ENCODE data around the gene PSMB10. TPM values are rescaled to one million over a fixed set of nuclear protein-coding genes. Genes with fewer than 3 reads are reported as not detected.

The PSMB10 gene
- total and polyA plus RNA-seq, 2 of the 8 experiments (the other 6 are each of a cell fraction or from before 2014, with no cell fraction given) = 32.1 to 61.9 TPM

DNA sequence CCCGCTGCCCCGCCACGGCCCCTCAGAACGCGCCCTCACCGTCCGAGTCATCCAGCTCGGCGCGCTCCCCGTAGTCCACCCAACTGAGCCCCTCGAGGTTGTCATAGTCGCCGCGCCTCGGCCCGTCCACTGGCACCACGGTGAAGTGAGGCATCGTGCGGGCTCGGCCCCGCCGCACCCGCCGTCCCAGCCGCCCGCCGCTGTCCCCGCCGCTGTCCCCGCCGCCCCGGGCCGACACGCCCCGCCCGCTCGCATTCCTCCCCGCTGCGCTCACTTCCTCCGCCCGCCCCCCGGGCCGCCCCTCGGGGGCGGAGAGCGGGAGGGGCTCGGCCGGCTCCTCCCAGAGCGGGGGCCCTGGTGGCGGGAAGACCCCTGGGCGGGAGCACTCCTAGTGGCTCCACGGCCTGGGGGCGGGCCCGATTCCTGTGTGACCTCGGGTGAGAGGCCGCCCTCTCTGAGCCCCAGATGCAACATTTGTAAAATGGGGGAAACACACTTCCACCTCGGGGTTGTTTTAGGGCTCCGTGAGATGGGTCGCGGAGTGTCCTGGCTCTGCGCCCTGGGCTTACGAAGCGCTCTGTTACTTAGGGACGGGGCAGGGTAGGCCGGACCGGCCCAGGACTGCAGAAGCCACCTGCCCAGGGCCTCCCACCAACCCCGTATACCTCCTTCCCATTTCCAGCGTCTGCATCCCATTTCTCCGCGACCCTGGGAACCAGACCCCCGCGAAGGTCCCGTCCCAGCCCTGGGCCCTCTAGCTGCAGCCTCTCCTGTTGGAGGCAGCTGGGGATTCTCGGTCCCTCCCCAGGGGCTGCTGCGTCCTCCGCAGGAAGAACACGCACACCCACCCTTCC is 32.0 kb upstream of the PSMB10 start, which contains the start of gene SLC12A4:
SLC12A4 (minus strand) TSS at position 238 of the 854 bp plus-strand sequence; CDS start at position 154, 84 bp downstream.
- Histone ChIP-seq H4K5ac (ENCODE audit: insufficient read length, low read depth, low read length) (peak within 1 kb of the TSS; percentile 29), H3K27ac (ENCODE audit: low read depth, low read length) (no peak within 1 kb of the TSS), H4K8ac (ENCODE audit: extremely low read depth, insufficient read depth, low read length) (peak within 1 kb of the TSS; percentile 84), H3K9ac (replicated peaks in 1 of 4; ENCODE audit: extremely low read depth in 1 of 4, low read depth in 3 of 4, low read length in 3 of 4) (peak within 1 kb of the TSS; percentile 2 to 68 (median 26); a peak in 5 of 7 replicates), H2AK5ac (ENCODE audit: low read depth, low read length) (no peak within 1 kb of the TSS), H3K36me3 (ENCODE audit: control insufficient read depth in 2 of 4, insufficient read depth in 4 of 4, low read length in 3 of 4) (no peaks in the 10 kb centered on the region), H3K18ac (ENCODE audit: extremely low read depth, low read length) (peak within 1 kb of the TSS; percentile 83), H3K4me2 (ENCODE audit: insufficient read depth in 1 of 2, low read depth in 2 of 2, low read length in 2 of 2) (peak within 1 kb of the TSS; percentile 75 to 77), H2AFZ (ENCODE audit: low read length) (no peak within 1 kb of the TSS; the same call in 1 of the 2 replicates), H3K9me3 (ENCODE audit: insufficient read depth in 2 of 2, low read depth in 1 of 2, low read length in 1 of 2) (no peaks in the 10 kb centered on the region), H3K23me2 (ENCODE audit: low read depth, low read length) (peaks cover 7% of the 10 kb centered on the region; the same call in 1 of the 2 replicates), H3K4me1 (replicated peaks in 1 of 4; ENCODE audit: control insufficient read depth in 3 of 4, insufficient read depth in 4 of 4, low read length in 3 of 4) (peaks cover 6 to 25% (median 19%) of the 10 kb centered on the region in 4 experiments), H2BK20ac (ENCODE audit: low read length) (no peak within 1 kb of the TSS), H2BK120ac (replicated peaks; ENCODE audit: low read depth, low read length) (no peak within 1 kb of the TSS), H4K91ac (replicated peaks; ENCODE audit: insufficient read length, low read length) (peak within 1 kb of the TSS; percentile 98), H2BK15ac (ENCODE audit: low read length) (peak within 1 kb of the TSS; percentile 92; the same call in 1 of the 2 replicates), H3K4me3 (ENCODE audit: extremely low read depth in 1 of 4, insufficient read depth in 2 of 4, low read depth in 3 of 4, low read length in 4 of 4) (peak within 1 kb of the TSS; percentile 48 to 67 (median 64)), H3K79me1 (ENCODE audit: low read depth, low read length) (peaks cover 18% of the 10 kb centered on the region; the same call in 1 of the 2 replicates), H3K56ac (replicated peaks; ENCODE audit: insufficient read length, low read depth, low read length) (peak within 1 kb of the TSS; percentile 70), H2BK12ac (ENCODE audit: low read depth, low read length) (peak within 1 kb of the TSS; percentile 80; the same call in 1 of the 2 replicates), H4K20me1 (replicated peaks in 1 of 2; ENCODE audit: control insufficient read depth in 1 of 2, insufficient read depth in 2 of 2, low read length in 2 of 2) (peaks cover 0 to 16% of the 10 kb centered on the region in 2 experiments), H2BK5ac (ENCODE audit: low read depth, low read length) (peak within 1 kb of the TSS; percentile 75; the same call in 1 of the 2 replicates), H3K4ac (replicated peaks; ENCODE audit: insufficient read length, low read depth, low read length) (peak within 1 kb of the TSS; percentile 15), H3K27me3 (replicated peaks in 1 of 4; ENCODE audit: control insufficient read depth in 3 of 4, extremely low read depth in 1 of 4, insufficient read depth in 3 of 4, low read length in 3 of 4) (no peaks in the 10 kb centered on the region), H3K23ac (ENCODE audit: insufficient read length) (no peak within 1 kb of the TSS), H3K14ac (ENCODE audit: insufficient read length) (no peak within 1 kb of the TSS), H3K79me2 (ENCODE audit: control insufficient read depth in 1 of 2, insufficient read depth in 2 of 2, low read length in 2 of 2) (peaks cover 0 to 4% of the 10 kb centered on the region in 2 experiments; a peak in 2 of 4 replicates)
- DNase-seq (ENCODE audit: low read depth in 1 of 2, low spot score in 2 of 2) (peak in 1 of 2 experiments; percentile 88), FAIRE-seq (no peak)
- CTCF ChIA-PET (ENCODE audit: partially characterized antibody) = interaction anchor here (0.6 to 10.9 kb wide), 8 partner anchors 9 to 72 kb away, joined by 3 to 90 read pairs (median 8); partner anchors contain the start of genes DPEP3 and LCAT
- WGBS, 2 experiments (ENCODE audit: extremely low coverage in 1 of 2, insufficient coverage in 1 of 2, insufficient read length in 1 of 2, insufficient replicate concordance in 2 of 2, low coverage in 1 of 2, low lambda C conversion rate in 2 of 2, missing lambda C conversion rate in 1 of 2) = 9% methylated on average over 29 of the region's 78 CpGs; no CpG with 5 or more reads in 1 of the 2 experiments
- POLR2A ChIA-PET (ENCODE audit: partially characterized antibody) = interaction anchor here (0.6 to 2.8 kb wide), 7 partner anchors 8 to 82 kb away, joined by 3 to 8 read pairs (median 4); partner anchors contain the start of genes DDX28 and DUS2
- 0 out of 2 replicates have a peak, but pooled peaks have one; percentile 29 for TF ChIP-seq GABPA (IDR thresholded peaks at IDR 0.05; ENCODE audit: borderline replicate concordance, insufficient read depth, low read length)
- no peak for TF ChIP-seq SP2 (IDR thresholded peaks at IDR 0.05; ENCODE audit: low read length)
- no peak for TF ChIP-seq KDM5A (IDR thresholded peaks at IDR 0.05; ENCODE audit: low read length)
- no peak for TF ChIP-seq RNF2 (IDR thresholded peaks at IDR 0.05; ENCODE audit: borderline replicate concordance, low read depth, low read length, missing control alignments, poor library complexity, severe bottlenecking)
- no peak; the same call in 1 of the 2 replicates for TF ChIP-seq TBP (IDR thresholded peaks at IDR 0.05; ENCODE audit: low read depth, low read length)
- no peak for TF ChIP-seq GTF2F1 (IDR thresholded peaks at IDR 0.05; ENCODE audit: borderline replicate concordance, low read depth, low read length)
- no peak for TF ChIP-seq TCF12 (IDR thresholded peaks at IDR 0.05; ENCODE audit: low read depth, low read length)
- no peak for TF ChIP-seq YY1 (IDR thresholded peaks at IDR 0.05; ENCODE audit: low read depth, low read length)
- no peak for TF ChIP-seq POLR2AphosphoS5 (IDR thresholded peaks at IDR 0.05; ENCODE audit: low read depth, low read length)
- TF ChIP-seq TAF1 (IDR thresholded peaks at IDR 0.05; ENCODE audit: low read depth, low read length) = 0 out of 2 replicates have a peak, but pooled peaks have one; percentile 23
- TF ChIP-seq SP4 (IDR thresholded peaks at IDR 0.05; ENCODE audit: low read length) = no peak

All from H1 (cell line).